HG03354 (cell line): ENCODE data around the gene COPZ1.

Source experiments
- ATAC-seq: cut with Tn5 transposase; IDR thresholded peaks from one replicate; pipeline ENCODE4 v1.9.1; 2021; ENCODE audit warnings: mild to moderate bottlenecking; ENCODE audit not compliant: unreplicated experiment, poor library complexity, severe bottlenecking

The COPZ1 gene

GRCh38 chr12:54374562-54375258, 49.8 kb downstream of the COPZ1 start:
- no peak for ATAC-seq

- no peak for ATAC-seq
Observed at GRCh38 chr12:54375259-54375579, 50.3 kb downstream of the COPZ1 start.

GRCh38 chr12:54376596-54376995, 51.7 kb downstream of the COPZ1 start:
- ATAC-seq = no peak

GRCh38 chr12:54377007-54377406, 52.1 kb downstream of the COPZ1 start:
- ATAC-seq = no peak

- no peak for ATAC-seq
Observed at GRCh38 chr12:54377797-54378515, 53.0 kb downstream of the COPZ1 start.

GRCh38 chr12:54378796-54379397, 54.0 kb downstream of the COPZ1 start:
- ATAC-seq = no peak

- ATAC-seq = peak; percentile 78
Observed at GRCh38 chr12:54379398-54380201, 54.7 kb downstream of the COPZ1 start.

GRCh38 chr12:54381136-54381535, 56.2 kb downstream of the COPZ1 start:
- ATAC-seq = no peak

- ATAC-seq = no peak
Observed at GRCh38 chr12:54383041-54383609, 58.2 kb downstream of the COPZ1 start.

GRCh38 chr12:54384591-54385041, 59.7 kb downstream of the COPZ1 start, which contains the start of gene ZNF385A:
Gene ZNF385A, minus strand, starts transcription at chr12:54384733. Its CDS starts 219 bp downstream, at chr12:54384514.
- peak; percentile 42 for ATAC-seq

GRCh38 chr12:54385251-54385914, 60.5 kb downstream of the COPZ1 start:
- ATAC-seq = peak; percentile 63

- no peak for ATAC-seq
Observed at GRCh38 chr12:54386403-54387113, 61.6 kb downstream of the COPZ1 start.

- ATAC-seq = no peak
Observed at GRCh38 chr12:54387114-54387467, 62.2 kb downstream of the COPZ1 start.

GRCh38 chr12:54388237-54389133, 63.6 kb downstream of the COPZ1 start:
- no peak for ATAC-seq

- ATAC-seq = no peak
Observed at GRCh38 chr12:54389134-54389508, 64.2 kb downstream of the COPZ1 start.

GRCh38 chr12:54389607-54390175, 64.8 kb downstream of the COPZ1 start:
- ATAC-seq = no peak

GRCh38 chr12:54390176-54390667, 65.3 kb downstream of the COPZ1 start:
- ATAC-seq = no peak
